HepG2 (cell line): ENCODE results near the gene COX5B. TPM values are rescaled to one million over a fixed set of nuclear protein-coding genes. Genes with fewer than 3 reads are reported as not detected.

ENCODE experiments used
- ASH2L ChIP-seq: fragments of 300-600, 200-600 bp; sonication (generic); IDR thresholded peaks from 2 replicates; pipeline ENCODE4 v1.7.0; 2017; ENCODE audit warnings: low read depth, mild to moderate bottlenecking, moderate library complexity, mixed read lengths, low read length; ENCODE audit not compliant: insufficient read length
- FIP1L1 ChIP-seq: fragments of 200-400 bp; formaldehyde crosslinking; IDR thresholded peaks from 2 replicates; pipeline ENCODE4 v1.6.1; 2018; ENCODE audit warnings: low read depth, mild to moderate bottlenecking, low read length, moderate library complexity, borderline replicate concordance; ENCODE audit not compliant: insufficient read depth
- HOXD1 ChIP-seq: sonication (generic); formaldehyde crosslinking; IDR thresholded peaks from 2 replicates; pipeline ENCODE4 v1.5.0; 2020; ENCODE audit warnings: missing genetic modification reagents
- KDM4B ChIP-seq: sonication (generic); formaldehyde crosslinking; IDR thresholded peaks from 2 replicates; pipeline ENCODE4 v1.4.0; 2020; ENCODE audit warnings: missing genetic modification reagents
- KMT2B ChIP-seq: IDR thresholded peaks from 2 replicates; pipeline ENCODE4 v1.6.1; 2016; ENCODE audit warnings: missing genetic modification reagents, missing compliant biosample characterization
- RAD21 ChIP-seq: fragments of 450-650 bp; formaldehyde crosslinking; IDR thresholded peaks from 2 replicates; pipeline ENCODE4 v1.5.0; 2020; ENCODE audit warnings: mild to moderate bottlenecking
- SAP130 ChIP-seq: IDR thresholded peaks from 2 replicates; pipeline ENCODE4 v1.6.1; 2016; ENCODE audit warnings: low read depth
- SMAD9 ChIP-seq: sonication (generic); formaldehyde crosslinking; IDR thresholded peaks from 2 replicates; pipeline ENCODE4 v1.5.1; 2020; ENCODE audit warnings: mild to moderate bottlenecking, missing genetic modification reagents
- SMARCC2 ChIP-seq: fragments of 450-650 bp; IDR thresholded peaks from 2 replicates; pipeline ENCODE4 v1.6.1; 2017; ENCODE audit warnings: antibody characterized with exemption, mild to moderate bottlenecking
- SMC3 ChIP-seq: IDR thresholded peaks from 2 replicates; pipeline ENCODE4 v1.6.1; 2011; ENCODE audit warnings: low read length, improper control_type of control experiment
- TEAD3 ChIP-seq: optimal IDR thresholded peaks from 2 replicates; pipeline ENCODE3; 2016; ENCODE audit warnings: borderline replicate concordance
- ZNF121 ChIP-seq: sonication (generic); formaldehyde crosslinking; IDR thresholded peaks from 2 replicates; pipeline ENCODE4 v1.5.0; 2020; ENCODE audit warnings: mild to moderate bottlenecking, missing genetic modification reagents
- ZNF552 ChIP-seq: sonication (generic); formaldehyde crosslinking; IDR thresholded peaks from 2 replicates; pipeline ENCODE4 v1.9.0; 2022; ENCODE audit warnings: missing genetic modification reagents, mild to moderate bottlenecking, borderline replicate concordance
- ZNF570 ChIP-seq: sonication (generic); formaldehyde crosslinking; IDR thresholded peaks from 2 replicates; pipeline ENCODE4 v1.4.0; 2020; ENCODE audit warnings: mild to moderate bottlenecking, missing genetic modification reagents, borderline replicate concordance
- ZNF777 ChIP-seq: sonication (generic); formaldehyde crosslinking; IDR thresholded peaks from 2 replicates; pipeline ENCODE4 v1.4.0; 2020; ENCODE audit warnings: missing genetic modification reagents
- polyA plus RNA-seq, 8 experiments: library from polyadenylated mRNA; depleted of rRNA in 3 of 8; stranded (reverse) in 7 of 8; unstranded in 1 of 8; fragments of >200 nt; fragmentation: Illumina TruSeq in 4 of 8; extraction: Trizol in 4 of 8; gene quantifications; 2 replicates each; pipeline versions ENCODE4 v1.2.1 to v1.2.3, GENCODE V29; 2011 to 2016; ENCODE audit warnings: low read depth in 4 of 8, missing spikeins in 1 of 8, mixed read lengths in 1 of 8; ENCODE audit not compliant: insufficient read depth in 1 of 8
- total RNA-seq, 5 experiments: library from RNA; depleted of rRNA; stranded (reverse); fragments of >200 nt; fragmentation: Illumina TruSeq; extraction: Trizol; gene quantifications; 2 replicates each; pipeline ENCODE4 v1.2.3, GENCODE V29; 2016; ENCODE audit warnings: low read depth in 1 of 5
- TF ChIP-seq, protein P1 (sequence below): sonication (generic); formaldehyde crosslinking; IDR thresholded peaks from 2 replicates; pipeline ENCODE4 v1.5.1; 2020; ENCODE audit warnings: missing genetic modification reagents, mild to moderate bottlenecking, borderline replicate concordance
- TF ChIP-seq, protein P2 (sequence below): sonication (generic); formaldehyde crosslinking; IDR thresholded peaks from 2 replicates; pipeline ENCODE4 v1.8.0; 2022; ENCODE audit warnings: missing genetic modification reagents, mild to moderate bottlenecking, borderline replicate concordance
- TF ChIP-seq, protein P3 (sequence below): sonication (generic); formaldehyde crosslinking; IDR thresholded peaks from 2 replicates; pipeline ENCODE4 v1.4.0; 2020; ENCODE audit warnings: mild to moderate bottlenecking, missing genetic modification reagents, borderline replicate concordance
- TF ChIP-seq, protein P4 (sequence below): sonication (generic); formaldehyde crosslinking; IDR thresholded peaks from 2 replicates; pipeline ENCODE4 v1.9.0; 2021; ENCODE audit warnings: missing genetic modification reagents, borderline replicate concordance

COX5B gene
- total and polyA plus RNA-seq, 2 of the 13 experiments (the other 11 are each of a cell fraction or from before 2014, with no cell fraction given): 453 to 536 TPM

DNA sequence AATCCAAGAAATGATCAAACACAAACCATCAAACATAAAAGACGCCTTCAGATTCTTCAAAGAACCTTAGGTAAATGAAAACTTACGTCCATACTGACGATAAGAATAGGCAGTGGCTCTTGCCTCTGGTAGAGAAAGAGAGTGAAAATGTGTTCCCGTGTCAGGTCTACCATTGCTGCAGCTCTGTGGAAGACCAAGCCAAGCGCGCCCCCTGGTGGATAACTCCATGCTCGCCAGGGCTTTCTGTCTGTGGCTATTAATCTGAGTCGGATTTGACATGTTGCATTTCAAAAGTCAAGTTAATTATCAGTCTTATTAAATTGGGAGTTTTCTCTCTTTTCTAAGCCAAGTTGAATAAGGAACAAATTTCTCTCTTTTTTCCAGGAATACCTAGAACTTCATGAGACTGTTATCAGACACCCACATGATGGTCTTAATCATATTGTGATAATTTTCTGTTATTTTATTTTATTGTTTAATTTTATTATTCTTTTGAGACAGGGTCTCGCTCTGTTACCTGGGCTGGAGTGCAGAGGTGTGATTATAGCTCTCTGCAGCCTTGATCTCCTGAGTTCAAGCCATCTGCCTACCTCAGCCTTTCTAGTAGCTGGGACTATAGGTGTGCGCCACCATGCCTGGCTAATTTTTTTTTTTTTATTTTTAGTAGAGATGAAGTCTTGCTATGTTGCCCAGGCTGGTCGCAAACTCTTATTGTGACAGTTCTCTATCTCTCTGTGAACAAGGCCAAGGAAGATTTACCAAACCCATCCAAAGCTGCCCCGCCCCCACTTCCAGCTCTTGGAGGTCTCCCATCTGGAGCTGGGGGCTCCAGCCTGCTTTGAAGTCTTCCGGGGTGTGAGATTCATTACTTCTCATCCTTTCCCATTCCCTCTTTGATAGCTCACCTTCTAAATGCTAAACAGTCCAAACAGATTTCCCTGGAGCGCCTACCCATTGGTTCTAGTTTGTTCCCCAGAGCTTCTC is 51.7 kb downstream of the COX5B start (continued):
- TF ChIP-seq, protein P1, sequence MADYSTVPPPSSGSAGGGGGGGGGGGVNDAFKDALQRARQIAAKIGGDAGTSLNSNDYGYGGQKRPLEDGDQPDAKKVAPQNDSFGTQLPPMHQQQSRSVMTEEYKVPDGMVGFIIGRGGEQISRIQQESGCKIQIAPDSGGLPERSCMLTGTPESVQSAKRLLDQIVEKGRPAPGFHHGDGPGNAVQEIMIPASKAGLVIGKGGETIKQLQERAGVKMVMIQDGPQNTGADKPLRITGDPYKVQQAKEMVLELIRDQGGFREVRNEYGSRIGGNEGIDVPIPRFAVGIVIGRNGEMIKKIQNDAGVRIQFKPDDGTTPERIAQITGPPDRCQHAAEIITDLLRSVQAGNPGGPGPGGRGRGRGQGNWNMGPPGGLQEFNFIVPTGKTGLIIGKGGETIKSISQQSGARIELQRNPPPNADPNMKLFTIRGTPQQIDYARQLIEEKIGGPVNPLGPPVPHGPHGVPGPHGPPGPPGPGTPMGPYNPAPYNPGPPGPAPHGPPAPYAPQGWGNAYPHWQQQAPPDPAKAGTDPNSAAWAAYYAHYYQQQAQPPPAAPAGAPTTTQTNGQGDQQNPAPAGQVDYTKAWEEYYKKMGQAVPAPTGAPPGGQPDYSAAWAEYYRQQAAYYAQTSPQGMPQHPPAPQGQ (CRISPR knock-in tag): no peak
- TF ChIP-seq SMARCC2: no peak
- TF ChIP-seq SMAD9 (CRISPR knock-in tag): no peak
- TF ChIP-seq, protein P2, sequence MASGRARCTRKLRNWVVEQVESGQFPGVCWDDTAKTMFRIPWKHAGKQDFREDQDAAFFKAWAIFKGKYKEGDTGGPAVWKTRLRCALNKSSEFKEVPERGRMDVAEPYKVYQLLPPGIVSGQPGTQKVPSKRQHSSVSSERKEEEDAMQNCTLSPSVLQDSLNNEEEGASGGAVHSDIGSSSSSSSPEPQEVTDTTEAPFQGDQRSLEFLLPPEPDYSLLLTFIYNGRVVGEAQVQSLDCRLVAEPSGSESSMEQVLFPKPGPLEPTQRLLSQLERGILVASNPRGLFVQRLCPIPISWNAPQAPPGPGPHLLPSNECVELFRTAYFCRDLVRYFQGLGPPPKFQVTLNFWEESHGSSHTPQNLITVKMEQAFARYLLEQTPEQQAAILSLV (CRISPR knock-in tag): no peak
- no peak for TF ChIP-seq HOXD1 (CRISPR knock-in tag)
- no peak for TF ChIP-seq KDM4B (CRISPR knock-in tag)
- no peak for TF ChIP-seq ZNF121 (CRISPR knock-in tag)
- TF ChIP-seq, protein P3, sequence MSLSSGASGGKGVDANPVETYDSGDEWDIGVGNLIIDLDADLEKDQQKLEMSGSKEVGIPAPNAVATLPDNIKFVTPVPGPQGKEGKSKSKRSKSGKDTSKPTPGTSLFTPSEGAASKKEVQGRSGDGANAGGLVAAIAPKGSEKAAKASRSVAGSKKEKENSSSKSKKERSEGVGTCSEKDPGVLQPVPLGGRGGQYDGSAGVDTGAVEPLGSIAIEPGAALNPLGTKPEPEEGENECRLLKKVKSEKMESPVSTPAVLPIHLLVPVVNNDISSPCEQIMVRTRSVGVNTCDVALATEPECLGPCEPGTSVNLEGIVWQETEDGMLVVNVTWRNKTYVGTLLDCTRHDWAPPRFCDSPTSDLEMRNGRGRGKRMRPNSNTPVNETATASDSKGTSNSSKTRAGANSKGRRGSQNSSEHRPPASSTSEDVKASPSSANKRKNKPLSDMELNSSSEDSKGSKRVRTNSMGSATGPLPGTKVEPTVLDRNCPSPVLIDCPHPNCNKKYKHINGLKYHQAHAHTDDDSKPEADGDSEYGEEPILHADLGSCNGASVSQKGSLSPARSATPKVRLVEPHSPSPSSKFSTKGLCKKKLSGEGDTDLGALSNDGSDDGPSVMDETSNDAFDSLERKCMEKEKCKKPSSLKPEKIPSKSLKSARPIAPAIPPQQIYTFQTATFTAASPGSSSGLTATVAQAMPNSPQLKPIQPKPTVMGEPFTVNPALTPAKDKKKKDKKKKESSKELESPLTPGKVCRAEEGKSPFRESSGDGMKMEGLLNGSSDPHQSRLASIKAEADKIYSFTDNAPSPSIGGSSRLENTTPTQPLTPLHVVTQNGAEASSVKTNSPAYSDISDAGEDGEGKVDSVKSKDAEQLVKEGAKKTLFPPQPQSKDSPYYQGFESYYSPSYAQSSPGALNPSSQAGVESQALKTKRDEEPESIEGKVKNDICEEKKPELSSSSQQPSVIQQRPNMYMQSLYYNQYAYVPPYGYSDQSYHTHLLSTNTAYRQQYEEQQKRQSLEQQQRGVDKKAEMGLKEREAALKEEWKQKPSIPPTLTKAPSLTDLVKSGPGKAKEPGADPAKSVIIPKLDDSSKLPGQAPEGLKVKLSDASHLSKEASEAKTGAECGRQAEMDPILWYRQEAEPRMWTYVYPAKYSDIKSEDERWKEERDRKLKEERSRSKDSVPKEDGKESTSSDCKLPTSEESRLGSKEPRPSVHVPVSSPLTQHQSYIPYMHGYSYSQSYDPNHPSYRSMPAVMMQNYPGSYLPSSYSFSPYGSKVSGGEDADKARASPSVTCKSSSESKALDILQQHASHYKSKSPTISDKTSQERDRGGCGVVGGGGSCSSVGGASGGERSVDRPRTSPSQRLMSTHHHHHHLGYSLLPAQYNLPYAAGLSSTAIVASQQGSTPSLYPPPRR (CRISPR knock-in tag): no peak
- no peak for TF ChIP-seq TEAD3 (CRISPR knock-in tag)
- TF ChIP-seq ZNF552 (CRISPR knock-in tag): no peak
- TF ChIP-seq SAP130 (CRISPR knock-in tag): peak; percentile 20; the same call in 1 of the 2 replicates
- TF ChIP-seq, protein P4, sequence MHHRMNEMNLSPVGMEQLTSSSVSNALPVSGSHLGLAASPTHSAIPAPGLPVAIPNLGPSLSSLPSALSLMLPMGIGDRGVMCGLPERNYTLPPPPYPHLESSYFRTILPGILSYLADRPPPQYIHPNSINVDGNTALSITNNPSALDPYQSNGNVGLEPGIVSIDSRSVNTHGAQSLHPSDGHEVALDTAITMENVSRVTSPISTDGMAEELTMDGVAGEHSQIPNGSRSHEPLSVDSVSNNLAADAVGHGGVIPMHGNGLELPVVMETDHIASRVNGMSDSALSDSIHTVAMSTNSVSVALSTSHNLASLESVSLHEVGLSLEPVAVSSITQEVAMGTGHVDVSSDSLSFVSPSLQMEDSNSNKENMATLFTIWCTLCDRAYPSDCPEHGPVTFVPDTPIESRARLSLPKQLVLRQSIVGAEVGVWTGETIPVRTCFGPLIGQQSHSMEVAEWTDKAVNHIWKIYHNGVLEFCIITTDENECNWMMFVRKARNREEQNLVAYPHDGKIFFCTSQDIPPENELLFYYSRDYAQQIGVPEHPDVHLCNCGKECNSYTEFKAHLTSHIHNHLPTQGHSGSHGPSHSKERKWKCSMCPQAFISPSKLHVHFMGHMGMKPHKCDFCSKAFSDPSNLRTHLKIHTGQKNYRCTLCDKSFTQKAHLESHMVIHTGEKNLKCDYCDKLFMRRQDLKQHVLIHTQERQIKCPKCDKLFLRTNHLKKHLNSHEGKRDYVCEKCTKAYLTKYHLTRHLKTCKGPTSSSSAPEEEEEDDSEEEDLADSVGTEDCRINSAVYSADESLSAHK (CRISPR knock-in tag): no peak
- no peak for TF ChIP-seq ASH2L
- TF ChIP-seq FIP1L1: no peak
- TF ChIP-seq RAD21 (CRISPR knock-in tag): peak; percentile 97
- peak; percentile 100 for TF ChIP-seq SMC3
- TF ChIP-seq ZNF570 (CRISPR knock-in tag): no peak
- TF ChIP-seq ZNF777: no peak
- TF ChIP-seq KMT2B (CRISPR knock-in tag): no peak
